HG03108 (cell line): ENCODE measurements around the gene KLHL5.
A peak's percentile ranks its signal among the peaks of the same experiment; 100 is the strongest.
"Not testable (repeated sequence)": the region's sequence is repeated elsewhere in the genome, so short reads cannot be mapped to it uniquely, and the experiment has no call there.

Experiments used
- ATAC-seq: cut with Tn5 transposase; IDR thresholded peaks from one replicate; pipeline ENCODE4 v1.9.1; 2021; ENCODE audit warnings: moderate library complexity; ENCODE audit not compliant: unreplicated experiment

The KLHL5 gene

GRCh38 chr4:39097290-39097689, 35.3 kb downstream of the KLHL5 start:
- no peak for ATAC-seq

DNA sequence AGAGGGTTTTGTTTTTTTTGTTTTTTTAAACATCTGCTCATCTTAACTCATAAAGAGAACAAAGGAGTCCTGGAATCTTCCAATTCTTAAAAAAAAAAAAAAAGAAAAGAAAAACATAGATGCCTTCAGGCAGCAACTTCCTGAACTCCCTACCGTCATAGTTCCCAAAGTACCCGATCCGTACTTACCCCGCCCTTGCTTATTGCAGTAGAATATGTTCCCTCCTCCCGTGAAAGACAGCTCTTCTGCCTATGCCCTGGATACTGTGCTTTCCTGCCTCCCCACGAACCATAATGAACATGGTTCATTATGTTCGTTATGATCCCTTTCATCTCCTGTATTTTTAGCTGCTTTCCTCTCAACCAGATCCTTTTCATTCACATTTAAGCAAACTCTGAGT, 40.3 kb downstream of the KLHL5 start:
- ATAC-seq = no peak

DNA sequence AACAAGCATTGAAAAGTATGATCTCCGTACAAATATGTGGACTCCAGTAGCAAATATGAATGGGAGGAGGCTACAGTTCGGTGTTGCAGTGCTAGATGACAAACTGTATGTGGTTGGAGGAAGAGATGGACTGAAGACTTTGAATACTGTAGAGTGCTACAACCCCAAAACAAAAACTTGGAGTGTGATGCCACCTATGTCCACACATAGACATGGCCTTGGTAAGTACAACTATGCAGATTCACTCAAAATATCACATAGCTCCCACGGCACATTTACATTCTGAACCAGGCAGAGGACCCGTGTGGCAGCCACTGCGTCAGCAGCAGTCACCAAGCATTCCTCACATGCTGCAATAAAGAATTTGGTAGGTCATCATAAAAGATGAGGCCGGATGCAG, 41.3 kb downstream of the KLHL5 start:
- ATAC-seq = no peak

DNA sequence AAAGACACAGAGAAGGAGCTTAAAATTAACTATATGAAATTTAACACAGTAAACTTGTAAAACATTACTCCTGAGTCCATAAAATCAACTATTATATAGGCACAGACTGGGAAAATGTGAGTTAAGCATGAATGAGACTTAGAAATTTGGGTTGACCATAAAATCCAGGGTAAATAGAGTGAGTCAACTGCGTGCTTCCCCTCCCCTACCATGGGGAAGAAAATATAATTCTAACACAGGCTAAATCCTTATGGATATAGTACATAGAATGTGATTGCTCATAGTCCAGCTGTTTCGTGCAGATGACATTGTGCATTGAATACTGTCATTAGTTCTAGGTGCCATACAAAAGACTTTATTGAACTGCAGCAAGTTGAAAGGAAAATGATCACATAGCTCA, 42.2 kb downstream of the KLHL5 start:
- ATAC-seq = no peak

DNA sequence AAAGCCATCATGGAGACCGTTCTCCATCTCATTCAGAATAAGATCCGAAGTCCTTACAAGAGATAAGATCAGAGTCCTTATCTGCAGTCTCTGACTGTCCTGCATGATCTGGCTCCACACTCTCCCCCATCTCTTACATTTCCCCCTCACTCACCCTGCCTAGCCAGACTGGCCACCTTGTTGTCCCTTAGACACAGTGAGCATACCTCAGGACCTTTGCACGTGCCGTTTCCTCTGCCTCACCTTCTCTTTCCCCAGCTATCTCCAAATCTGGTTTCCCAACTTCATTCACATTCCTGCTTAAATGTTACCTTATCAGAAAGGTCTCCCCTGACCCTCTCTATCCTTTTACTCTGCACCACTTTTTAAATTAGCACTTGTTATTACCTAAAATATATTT, 44.0 kb downstream of the KLHL5 start:
- ATAC-seq = no peak

GRCh38 chr4:39114436-39114835, 52.4 kb downstream of the KLHL5 start:
- no peak for ATAC-seq

- no peak for ATAC-seq
These were observed 56.1 kb downstream of the KLHL5 start for GRCh38 chr4:39118034-39118658.

- no peak for ATAC-seq
These were observed 58.4 kb downstream of the KLHL5 start for GRCh38 chr4:39120418-39120817.

GRCh38 chr4:39124885-39125599, 63.0 kb downstream of the KLHL5 start:
- peak; percentile 68 for ATAC-seq

GRCh38 chr4:39125600-39125985, 63.6 kb downstream of the KLHL5 start:
- no peak for ATAC-seq

DNA sequence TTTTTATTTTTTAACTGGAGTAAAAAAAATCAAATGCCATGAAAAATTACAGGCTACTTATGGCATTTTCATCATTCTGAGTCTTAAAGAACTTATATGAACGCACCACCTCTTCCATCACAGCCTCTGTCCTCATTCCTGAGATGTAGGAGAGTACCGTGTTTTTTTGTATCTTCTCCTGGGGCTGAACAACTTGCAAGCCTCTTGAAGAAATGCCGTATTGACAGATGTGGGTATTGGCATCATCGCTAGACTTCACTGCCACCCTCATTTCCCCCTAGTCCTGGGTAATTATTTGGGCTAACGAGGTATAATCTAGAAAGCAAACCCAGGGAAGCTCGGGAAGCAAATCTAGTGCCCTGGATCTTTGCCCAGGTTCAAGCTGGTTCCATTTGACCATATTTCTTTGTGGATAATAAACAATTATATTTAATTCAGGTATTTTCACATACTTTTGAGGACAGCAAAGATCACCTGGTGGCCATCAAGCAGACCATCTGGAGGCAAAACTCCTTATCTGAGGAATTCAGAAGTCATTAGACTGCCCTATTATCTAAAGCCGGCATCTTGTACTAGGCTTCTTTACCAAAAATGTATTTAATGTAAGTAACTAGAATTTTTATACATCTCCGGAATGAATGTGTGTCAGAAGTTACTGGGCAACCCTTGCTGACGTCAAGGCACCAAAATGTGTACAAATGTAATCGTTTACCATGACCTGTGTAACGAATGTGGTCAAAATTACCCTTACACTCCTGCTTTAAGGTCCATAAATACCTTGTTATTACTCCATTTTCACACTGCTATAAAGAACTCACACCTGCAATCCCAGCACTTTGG, 64.4 kb downstream of the KLHL5 start:
- ATAC-seq = no peak

GRCh38 chr4:39133623-39134022, 71.6 kb downstream of the KLHL5 start:
- no peak for ATAC-seq

DNA sequence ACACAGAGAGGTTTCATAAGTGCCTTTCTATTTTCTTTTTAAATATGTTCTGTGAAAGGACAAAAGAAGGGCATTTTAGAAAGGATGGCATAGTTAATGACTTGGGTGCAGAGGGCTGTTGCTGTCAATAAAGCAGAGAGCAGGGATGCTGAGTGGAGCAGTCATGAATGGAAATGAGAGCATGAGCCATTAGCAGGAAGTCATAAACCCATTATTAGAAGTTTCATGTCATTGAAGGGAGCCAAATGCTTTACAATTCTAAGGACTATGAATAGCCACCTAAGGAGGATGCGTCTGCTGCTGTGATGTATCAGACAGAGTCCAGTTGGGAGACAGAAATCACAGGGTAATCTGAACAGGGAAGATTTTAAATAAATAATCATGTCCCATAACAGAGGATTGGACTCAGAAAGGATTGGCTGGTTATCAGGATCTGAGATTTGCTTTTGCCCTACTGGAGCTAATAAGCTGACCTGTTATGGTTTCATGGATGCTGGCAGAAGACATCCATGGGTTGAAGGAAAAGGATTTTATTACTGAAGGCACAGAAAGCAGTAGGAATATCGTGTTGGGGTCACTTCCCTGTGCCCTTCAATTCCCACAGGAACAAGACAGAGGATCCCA, 72.8 kb downstream of the KLHL5 start:
- peak; percentile 27 for ATAC-seq

DNA sequence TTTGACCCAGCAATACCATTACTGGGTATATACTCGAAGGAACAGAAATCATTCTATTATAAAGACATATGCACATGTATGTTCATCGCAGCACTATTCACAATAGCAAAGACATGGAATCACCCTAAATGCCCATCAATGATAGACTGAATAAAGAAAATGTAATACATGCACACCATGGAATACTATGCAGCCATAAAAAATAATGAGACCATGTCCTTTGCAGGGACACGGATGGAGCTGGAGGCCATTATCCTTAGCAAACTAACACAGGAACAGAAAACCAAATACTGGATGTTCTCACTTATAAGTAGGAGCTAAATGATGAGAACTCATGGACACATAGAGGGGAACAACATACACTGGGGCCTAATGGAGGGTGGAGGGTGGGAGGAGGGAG, 76.2 kb downstream of the KLHL5 start:
- not testable (repeated sequence) for ATAC-seq

DNA sequence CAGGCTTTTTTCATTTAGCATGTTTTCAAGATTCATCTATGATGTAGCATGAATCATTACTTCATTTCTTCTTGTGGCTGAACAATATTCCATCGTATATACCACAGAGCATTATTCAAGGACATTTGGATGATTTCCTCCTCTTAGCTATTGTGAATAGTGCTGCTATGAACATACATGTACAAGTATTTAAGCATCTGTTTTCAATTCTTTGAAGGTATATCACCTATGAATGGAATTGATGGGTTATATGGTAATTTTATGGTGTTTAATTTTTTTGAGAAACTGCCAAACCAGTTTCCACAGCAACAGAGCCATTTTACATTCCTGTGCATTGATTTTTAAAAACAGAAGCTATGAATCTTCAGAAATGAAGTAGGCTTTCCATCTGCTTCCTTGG, 84.2 kb downstream of the KLHL5 start:
- ATAC-seq = no peak

DNA sequence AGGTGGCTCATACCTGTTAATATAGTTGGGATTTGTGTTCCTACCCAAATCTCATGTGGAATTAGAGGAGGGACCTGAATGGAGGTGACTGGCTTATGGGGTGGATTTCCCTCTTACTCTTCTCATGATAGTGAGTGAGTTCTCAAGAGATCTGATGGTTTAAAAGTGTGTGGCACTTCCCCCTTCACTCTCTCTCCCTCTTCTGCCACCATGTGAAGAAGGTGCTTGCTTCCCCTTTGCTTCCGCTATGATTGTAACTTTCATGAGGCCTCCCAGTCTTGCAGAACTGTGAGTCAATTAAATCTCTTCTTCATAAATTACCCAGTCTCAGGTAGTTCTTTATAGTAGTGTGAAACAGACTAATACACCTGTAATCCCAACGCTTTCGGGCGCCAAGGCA, 92.0 kb downstream of the KLHL5 start:
- no peak for ATAC-seq

DNA sequence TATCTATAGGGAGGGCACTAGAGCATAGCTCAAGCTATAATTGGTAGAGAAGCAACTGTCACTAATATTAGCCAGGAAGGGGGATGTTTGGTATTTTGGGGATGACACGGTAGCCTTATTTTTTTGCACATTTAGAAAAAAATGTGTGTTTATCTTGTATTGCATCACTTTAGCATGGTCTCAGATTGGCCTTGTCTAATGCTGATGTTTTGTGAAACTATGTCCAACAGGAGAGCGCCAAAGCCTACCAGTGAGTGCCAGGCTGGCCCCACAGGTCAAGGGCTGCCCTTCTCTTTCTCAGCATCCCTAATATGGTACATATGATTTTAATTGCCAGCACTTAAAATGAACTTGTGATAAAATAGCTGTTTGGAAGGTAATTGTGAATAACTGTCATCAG, 95.5 kb downstream of the KLHL5 start:
- ATAC-seq = no peak

DNA sequence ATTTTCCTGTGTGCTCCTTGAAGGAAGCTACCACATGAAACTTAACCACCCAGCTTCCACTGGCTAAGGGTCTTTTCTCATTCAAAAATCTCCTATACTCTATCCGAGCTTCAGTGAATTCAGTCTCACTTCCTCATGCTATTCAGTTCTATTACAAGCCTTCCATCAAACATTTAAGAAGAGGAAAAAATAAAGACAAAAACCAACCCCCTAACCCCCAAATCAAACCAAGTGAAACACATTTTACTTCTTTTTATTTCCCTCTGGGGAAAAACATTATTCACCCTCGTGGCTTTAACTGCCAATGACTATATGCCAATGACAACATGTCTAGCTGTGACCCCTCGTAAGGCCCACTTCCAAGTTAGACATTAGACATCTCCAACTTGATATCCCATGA, 104.1 kb downstream of the KLHL5 start:
- peak; percentile 50 for ATAC-seq

GRCh38 chr4:39166669-39167068, 104.6 kb downstream of the KLHL5 start:
- peak; percentile 24 for ATAC-seq

GRCh38 chr4:39169426-39169825, 107.4 kb downstream of the KLHL5 start:
- no peak for ATAC-seq

DNA sequence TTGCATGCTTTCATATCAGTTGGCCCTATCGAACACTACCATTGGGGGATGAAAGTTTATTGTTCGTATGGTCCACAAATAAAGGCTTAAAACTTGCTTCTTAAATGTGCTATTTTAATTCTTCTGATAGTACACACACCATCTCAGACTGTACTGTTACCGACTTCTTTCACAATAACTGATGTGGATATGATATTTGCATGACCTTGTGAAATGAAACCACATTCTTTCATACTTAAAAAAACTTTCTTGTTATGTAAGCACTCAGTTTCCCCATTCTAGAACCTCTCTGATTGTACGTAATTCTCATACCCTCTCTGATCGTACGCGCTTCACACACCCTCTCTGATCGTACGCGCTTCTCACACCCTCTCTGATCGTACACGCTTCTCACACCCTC, 108.3 kb downstream of the KLHL5 start:
- no peak for ATAC-seq
